HEK293 (cell line): ENCODE results near the gene GNL3.

Experiments
- GLIS1 ChIP-seq: fragments of 450-650 bp; formaldehyde crosslinking; IDR thresholded peaks from 2 replicates; pipeline ENCODE4 v1.5.1; 2016; ENCODE audit warnings: missing biosample characterization, missing genetic modification characterization
- SETDB1 ChIP-seq: IDR thresholded peaks from one replicate; pipeline ENCODE4 v1.6.1; 2017; ENCODE audit warnings: mild to moderate bottlenecking, low read length, moderate library complexity, mixed read lengths; ENCODE audit not compliant: insufficient read length
- ZNF10 ChIP-seq: fragments of 450-650 bp; formaldehyde crosslinking; IDR thresholded peaks from 2 replicates; pipeline ENCODE4 v1.5.1; 2017; ENCODE audit warnings: missing biosample characterization, missing genetic modification characterization
- ZNF133 ChIP-seq: fragments of 450-650 bp; formaldehyde crosslinking; IDR thresholded peaks from 2 replicates; pipeline ENCODE4 v1.5.1; 2016; ENCODE audit warnings: missing biosample characterization, missing genetic modification characterization
- TF ChIP-seq, protein P1 (sequence below): fragments of 450-650 bp; formaldehyde crosslinking; IDR thresholded peaks from 2 replicates; pipeline ENCODE4 v1.5.1; 2016; ENCODE audit warnings: missing biosample characterization, missing genetic modification characterization
- TF ChIP-seq, protein P2 (sequence below): fragments of 450-650 bp; formaldehyde crosslinking; IDR thresholded peaks from 2 replicates; pipeline ENCODE4 v1.5.1; 2016; ENCODE audit warnings: missing biosample characterization, missing genetic modification characterization

DNA sequence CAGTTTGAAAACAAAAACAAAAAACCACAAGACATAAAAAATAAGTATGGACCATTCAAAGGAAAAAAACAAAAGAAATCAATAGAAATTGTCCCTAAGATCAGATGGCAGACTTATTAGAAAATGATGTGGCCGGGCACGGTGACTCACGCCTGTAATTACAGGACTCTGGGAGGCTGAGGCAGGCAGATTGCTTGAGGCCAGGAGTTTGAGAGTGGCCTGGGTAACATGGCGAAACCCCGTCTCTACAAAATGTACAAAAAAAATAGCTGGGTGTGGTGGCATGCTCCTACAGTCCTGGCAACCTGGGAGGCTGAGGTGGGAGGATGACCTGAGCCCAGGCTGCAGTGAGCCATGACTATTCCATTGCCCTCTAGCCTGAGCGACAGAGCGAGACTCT lies 36.7 kb downstream of the GNL3 start:
- TF ChIP-seq, protein P1, sequence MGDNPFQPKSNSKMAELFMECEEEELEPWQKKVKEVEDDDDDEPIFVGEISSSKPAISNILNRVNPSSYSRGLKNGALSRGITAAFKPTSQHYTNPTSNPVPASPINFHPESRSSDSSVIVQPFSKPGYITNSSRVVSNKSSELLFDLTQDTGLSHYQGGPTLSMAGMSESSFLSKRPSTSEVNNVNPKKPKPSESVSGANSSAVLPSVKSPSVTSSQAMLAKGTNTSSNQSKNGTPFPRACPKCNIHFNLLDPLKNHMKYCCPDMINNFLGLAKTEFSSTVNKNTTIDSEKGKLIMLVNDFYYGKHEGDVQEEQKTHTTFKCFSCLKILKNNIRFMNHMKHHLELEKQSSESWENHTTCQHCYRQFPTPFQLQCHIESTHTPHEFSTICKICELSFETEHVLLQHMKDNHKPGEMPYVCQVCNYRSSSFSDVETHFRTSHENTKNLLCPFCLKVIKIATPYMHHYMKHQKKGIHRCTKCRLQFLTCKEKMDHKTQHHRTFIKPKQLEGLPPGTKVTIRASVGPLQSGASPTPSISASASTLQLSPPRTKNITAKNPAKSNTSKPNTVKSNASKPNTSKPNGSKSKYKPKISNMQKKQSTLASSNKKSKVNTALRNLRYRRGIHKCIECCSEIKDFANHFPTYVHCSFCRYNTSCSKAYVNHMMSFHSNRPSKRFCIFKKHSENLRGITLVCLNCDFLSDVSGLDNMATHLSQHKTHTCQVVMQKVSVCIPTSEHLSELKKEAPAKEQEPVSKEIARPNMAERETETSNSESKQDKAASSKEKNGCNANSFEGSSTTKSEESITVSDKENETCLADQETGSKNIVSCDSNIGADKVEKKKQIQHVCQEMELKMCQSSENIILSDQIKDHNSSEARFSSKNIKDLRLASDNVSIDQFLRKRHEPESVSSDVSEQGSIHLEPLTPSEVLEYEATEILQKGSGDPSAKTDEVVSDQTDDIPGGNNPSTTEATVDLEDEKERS (tag by site-specific recombination): no peak
- TF ChIP-seq, protein P2, sequence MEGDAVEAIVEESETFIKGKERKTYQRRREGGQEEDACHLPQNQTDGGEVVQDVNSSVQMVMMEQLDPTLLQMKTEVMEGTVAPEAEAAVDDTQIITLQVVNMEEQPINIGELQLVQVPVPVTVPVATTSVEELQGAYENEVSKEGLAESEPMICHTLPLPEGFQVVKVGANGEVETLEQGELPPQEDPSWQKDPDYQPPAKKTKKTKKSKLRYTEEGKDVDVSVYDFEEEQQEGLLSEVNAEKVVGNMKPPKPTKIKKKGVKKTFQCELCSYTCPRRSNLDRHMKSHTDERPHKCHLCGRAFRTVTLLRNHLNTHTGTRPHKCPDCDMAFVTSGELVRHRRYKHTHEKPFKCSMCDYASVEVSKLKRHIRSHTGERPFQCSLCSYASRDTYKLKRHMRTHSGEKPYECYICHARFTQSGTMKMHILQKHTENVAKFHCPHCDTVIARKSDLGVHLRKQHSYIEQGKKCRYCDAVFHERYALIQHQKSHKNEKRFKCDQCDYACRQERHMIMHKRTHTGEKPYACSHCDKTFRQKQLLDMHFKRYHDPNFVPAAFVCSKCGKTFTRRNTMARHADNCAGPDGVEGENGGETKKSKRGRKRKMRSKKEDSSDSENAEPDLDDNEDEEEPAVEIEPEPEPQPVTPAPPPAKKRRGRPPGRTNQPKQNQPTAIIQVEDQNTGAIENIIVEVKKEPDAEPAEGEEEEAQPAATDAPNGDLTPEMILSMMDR (tag by site-specific recombination): no peak
- TF ChIP-seq SETDB1: no peak
- TF ChIP-seq ZNF10 (tag by site-specific recombination): no peak
- TF ChIP-seq GLIS1 (tag by site-specific recombination): no peak
- TF ChIP-seq ZNF133 (tag by site-specific recombination): no peak
